Mucosa of descending colon (tissue), 3 donors: ENCODE results near the gene NLK. TPM values are rescaled to one million over a fixed set of nuclear protein-coding genes. Genes with fewer than 3 reads are reported as not detected.
A peak's percentile ranks its signal among the peaks of the same experiment; 100 is the strongest.
"Not testable (repeated sequence)": the region's sequence is repeated elsewhere in the genome, so short reads cannot be mapped to it uniquely, and the experiment has no call there.

Experiments
- ATAC-seq: fragments of 200-7000 bp; cut with Tn5 transposase; one replicate; pipeline ENCODE4 v1.9.1; 2020; ENCODE audit warnings: mild to moderate bottlenecking, moderate library complexity
- DNase-seq, 3 donors: peaks; one replicate each; pipeline ENCODE4 v3.0.0-alpha.2; 2020
- H3K36me3 ChIP-seq: fragments of 200-600 bp; one replicate; pipeline ENCODE4 v1.8.0; 2021; ENCODE audit warnings: low read depth, mild to moderate bottlenecking
- H3K4me1 ChIP-seq: fragments of 200-600 bp; one replicate; pipeline ENCODE4 v1.8.0; 2021; ENCODE audit warnings: low read depth, mild to moderate bottlenecking
- H3K4me3 ChIP-seq: fragments of 200-600 bp; one replicate; pipeline ENCODE4 v1.8.0; 2021; ENCODE audit warnings: mild to moderate bottlenecking
- H3K9me3 ChIP-seq: fragments of 200-600 bp; one replicate; pipeline ENCODE4 v1.8.0; 2021; ENCODE audit warnings: mild to moderate bottlenecking
- CTCF ChIP-seq: fragments of 200-600 bp; IDR thresholded peaks from one replicate; pipeline ENCODE4 v1.8.0; 2022; ENCODE audit warnings: antibody characterized with exemption, mild to moderate bottlenecking
- intact Hi-C, 2 donors: fragments of 100-400 bp; cut with DNase I in 1 of 2; cut with micrococcal nuclease in 1 of 2; formaldehyde crosslinking; loops; one replicate each; pipeline versions ENCODE4 v1.11.0 to v1.11.1; 2022; cut with DNase I, micrococcal nuclease
- total RNA-seq, 3 donors: library from RNA; stranded (reverse); fragmentation: NEBNext Ultra II Directional in 2 of 3; extraction: Animal tissue kit (Norgen Biotek cat#: 25700) in 2 of 3; gene quantifications; one replicate each; pipeline versions ENCODE4 v1.2.1 to v1.2.4, GENCODE V29; 2021 to 2023
- donor health status: DM: no; HTN: no; CAD: no; lungs with moderate emphysema.
- donor health status: DM: no; HTN: no; CAD: no.
- donor health status: DM: no; HTN: yes; CAD: no.

The NLK gene
- total RNA-seq, 3 donors from 2014 or later: 20.4 to 24.1 (median 21.0) TPM

GRCh38 chr17:28228109-28228840 is 185.8 kb downstream of the NLK start:
- H3K9me3 ChIP-seq: no peaks in the 10 kb centered on the region
- ATAC-seq (peak; percentile 40), DNase-seq (no peak)
- no peak for TF ChIP-seq CTCF
- intact Hi-C loops: no loop called here
- H3K4me3 ChIP-seq: no peak overlapping the region
- H3K36me3 ChIP-seq: no peaks in the 10 kb centered on the region
- H3K4me1 ChIP-seq: no peaks in the 10 kb centered on the region

GRCh38 chr17:28228986-28229729 is 186.7 kb downstream of the NLK start:
- intact Hi-C loops: no loop called here
- H3K4me3 ChIP-seq: no peak overlapping the region
- no peaks in the 10 kb centered on the region for H3K9me3 ChIP-seq
- ATAC-seq (no peak), DNase-seq (no peak)
- TF ChIP-seq CTCF: no peak
- no peaks in the 10 kb centered on the region for H3K36me3 ChIP-seq
- peaks cover 2% of the 10 kb centered on the region for H3K4me1 ChIP-seq

GRCh38 chr17:28230011-28230410 is 187.5 kb downstream of the NLK start:
- H3K9me3 ChIP-seq: no peaks in the 10 kb centered on the region
- DNase-seq: no peak
- H3K36me3 ChIP-seq: no peaks in the 10 kb centered on the region
- intact Hi-C loops: no loop called here
- H3K4me1 ChIP-seq: peaks cover 6% of the 10 kb centered on the region
- no peak for ATAC-seq
- no peak for TF ChIP-seq CTCF
- no peak overlapping the region for H3K4me3 ChIP-seq

- H3K9me3 ChIP-seq, H3K4me3 ChIP-seq, H3K36me3 ChIP-seq, ATAC-seq, DNase-seq, H3K4me1 ChIP-seq, intact Hi-C loops: not testable (repeated sequence)
Measured at GRCh38 chr17:28230607-28231006, 188.1 kb downstream of the NLK start.

- intact Hi-C loops, H3K9me3 ChIP-seq, H3K4me1 ChIP-seq, H3K36me3 ChIP-seq, ATAC-seq, DNase-seq, H3K4me3 ChIP-seq: not testable (repeated sequence)
Measured at GRCh38 chr17:28231624-28232023, 189.1 kb downstream of the NLK start.

- ATAC-seq, H3K4me3 ChIP-seq, H3K9me3 ChIP-seq, intact Hi-C loops, H3K4me1 ChIP-seq, H3K36me3 ChIP-seq: not testable (repeated sequence)
- DNase-seq: peak in 1 of 3 donors; percentile 32
- peak; percentile 17 for TF ChIP-seq CTCF
Measured at GRCh38 chr17:28232966-28233870, 190.7 kb downstream of the NLK start.

- H3K36me3 ChIP-seq, H3K9me3 ChIP-seq, H3K4me1 ChIP-seq, intact Hi-C loops, H3K4me3 ChIP-seq: not testable (repeated sequence)
- ATAC-seq (peak; percentile 57), DNase-seq (peak; percentile 74 to 83 (median 80))
Measured at GRCh38 chr17:28233872-28234856, 191.7 kb downstream of the NLK start.

- ATAC-seq, intact Hi-C loops, H3K4me3 ChIP-seq, H3K9me3 ChIP-seq, DNase-seq, H3K36me3 ChIP-seq, H3K4me1 ChIP-seq: not testable (repeated sequence)
Measured at GRCh38 chr17:28235066-28235700, 192.7 kb downstream of the NLK start.
